ENCODE results near the gene HNRNPA2B1. TPM values are rescaled to one million over a fixed set of nuclear protein-coding genes. Genes with fewer than 3 reads are reported as not detected.
A peak's percentile ranks its signal among the peaks of the same experiment; 100 is the strongest.

The HNRNPA2B1 gene
- total RNA-seq, 4 donors from 2014 or later, result 78.1 to 133 (median 99.4) TPM

DNA sequence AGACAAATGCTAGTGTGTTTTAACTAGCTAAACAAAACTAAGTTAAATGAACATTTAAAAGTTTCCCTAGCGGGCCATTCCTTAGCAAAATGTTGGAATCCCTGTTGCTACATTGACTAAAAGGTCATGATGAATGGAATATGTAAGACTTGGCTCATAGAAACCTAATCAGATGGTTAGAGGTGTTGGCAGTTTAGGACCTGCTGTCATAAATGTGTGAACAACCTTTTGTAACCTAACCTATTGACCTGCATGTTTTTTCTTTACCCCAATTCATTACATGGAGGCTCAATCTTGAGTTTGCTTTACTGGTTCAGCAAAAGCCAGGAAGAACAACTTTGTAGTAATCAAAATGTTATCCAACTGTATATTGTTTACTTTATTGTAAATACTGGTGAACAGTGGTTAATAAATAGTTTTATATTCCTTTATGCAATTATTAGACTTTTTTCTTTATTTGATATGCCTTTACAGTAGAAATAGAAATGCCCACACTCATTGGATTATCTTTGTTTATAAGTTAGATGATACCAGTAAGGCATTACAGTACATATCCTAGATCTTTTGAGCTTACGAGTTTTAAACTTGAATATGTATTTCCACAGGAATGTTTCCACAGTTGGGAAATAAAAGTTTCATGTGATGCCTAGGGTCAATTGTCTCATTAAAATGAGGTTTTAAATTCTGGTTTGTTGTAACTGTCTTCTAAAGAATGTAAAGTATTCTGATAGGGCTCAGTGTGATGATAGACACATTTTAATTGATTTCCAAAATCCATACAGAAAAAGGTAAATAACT is 12.6 kb upstream of the HNRNPA2B1 start:
- intact Hi-C loops (cut with DNase I; ENCODE audit: low total_unique reads), result no loop called here
- WGBS, 2 donors, result 88 to 92% methylated on average over 2 of the region's 2 CpGs
- H3K4me3 ChIP-seq (ENCODE audit: low read depth, poor library complexity, severe bottlenecking), result no peak overlapping the region
- no peak for DNase-seq (ENCODE audit: low spot score in 2 of 2)
- TF ChIP-seq POLR2A (IDR thresholded peaks at IDR 0.05) (no peak), CTCF (IDR thresholded peaks at IDR 0.05) (no peak)

GRCh38 chr7:26208040-26208439 is 7.5 kb upstream of the HNRNPA2B1 start:
- intact Hi-C loops (cut with DNase I; ENCODE audit: low total_unique reads), result loop anchor here (10.0 kb wide), 1 partner anchor 957 kb away; the partner anchor contains the start of gene HOXA9
- WGBS, 2 donors, result 52 to 67% methylated on average over 5 of the region's 5 CpGs
- TF ChIP-seq CTCF (IDR thresholded peaks at IDR 0.05), result no peak
- TF ChIP-seq POLR2A (IDR thresholded peaks at IDR 0.05), result no peak
- no peak overlapping the region for H3K4me3 ChIP-seq (ENCODE audit: low read depth, poor library complexity, severe bottlenecking)
- no peak for DNase-seq (ENCODE audit: low spot score in 2 of 2)

GRCh38 chr7:26203016-26203415 is 2.5 kb upstream of the HNRNPA2B1 start:
- no peak for DNase-seq (ENCODE audit: low spot score in 2 of 2)
- intact Hi-C loops (cut with DNase I; ENCODE audit: low total_unique reads), result loop anchor here (10.0 kb wide), 1 partner anchor 962 kb away; the partner anchor contains the start of gene HOXA9
- TF ChIP-seq POLR2A (IDR thresholded peaks at IDR 0.05) (no peak), CTCF (IDR thresholded peaks at IDR 0.05) (no peak)
- H3K4me3 ChIP-seq (ENCODE audit: low read depth, poor library complexity, severe bottlenecking), result peak overlapping the region; percentile 95
- 7 to 11% methylated on average over 2 of the region's 2 CpGs for whole genome bisulfite sequencing, 2 donors

- WGBS, 2 donors, result 2% methylated on average over 26 to 27 of the region's 68 CpGs
- DNase-seq (ENCODE audit: low spot score in 2 of 2), result peak; percentile 49 to 88
- peak overlapping the region; percentile 95 for H3K4me3 ChIP-seq (ENCODE audit: low read depth, poor library complexity, severe bottlenecking)
- TF ChIP-seq POLR2A (IDR thresholded peaks at IDR 0.05) (no peak), CTCF (IDR thresholded peaks at IDR 0.05) (no peak)
- intact Hi-C loops (cut with DNase I; ENCODE audit: low total_unique reads), result loop anchor here (10.0 kb wide), 1 partner anchor 962 kb away; the partner anchor contains the start of gene HOXA9
Measured at GRCh38 chr7:26202019-26202990, 1.8 kb upstream of the HNRNPA2B1 start.

GRCh38 chr7:26201247-26202018 is 887 bp upstream of the HNRNPA2B1 start, which contains the start of gene CBX3:
TSS of gene CBX3 (plus strand) at chr7:26201745. CDS start at chr7:26202999, 1,254 bp downstream.
- WGBS, 2 donors, result 1 to 2% methylated on average over 13 to 29 of the region's 86 CpGs
- peak within 1 kb of the TSS; percentile 95 for H3K4me3 ChIP-seq (ENCODE audit: low read depth, poor library complexity, severe bottlenecking)
- TF ChIP-seq POLR2A (IDR thresholded peaks at IDR 0.05) (peak in 1 of 2 donors; percentile 1), CTCF (IDR thresholded peaks at IDR 0.05) (no peak)
- DNase-seq (ENCODE audit: low spot score in 2 of 2), result peak; percentile 94 to 98
- intact Hi-C loops (cut with DNase I; ENCODE audit: low total_unique reads), result loop anchor here (10.0 kb wide), 1 partner anchor 963 kb away; the partner anchor contains the start of gene HOXA9
